Hepatocyte (in vitro differentiated cells): ENCODE measurements around the gene CSTF2T.

ENCODE experiments used
- EZH2phosphoT487 ChIP-seq: fragments of 200-600 bp; sonication (generic); IDR thresholded peaks from one replicate; pipeline ENCODE4 v1.6.1; 2018; ENCODE audit warnings: antibody characterized with exemption, mild to moderate bottlenecking, low read depth, moderate library complexity; ENCODE audit not compliant: unreplicated experiment, severe bottlenecking
- TF ChIP-seq, protein P1 (sequence below): fragments of 200-600 bp; sonication (generic); IDR thresholded peaks from 2 replicates; pipeline ENCODE4 v1.5.1; 2016; ENCODE audit warnings: antibody characterized with exemption, mild to moderate bottlenecking; ENCODE audit not compliant: poor library complexity

DNA sequence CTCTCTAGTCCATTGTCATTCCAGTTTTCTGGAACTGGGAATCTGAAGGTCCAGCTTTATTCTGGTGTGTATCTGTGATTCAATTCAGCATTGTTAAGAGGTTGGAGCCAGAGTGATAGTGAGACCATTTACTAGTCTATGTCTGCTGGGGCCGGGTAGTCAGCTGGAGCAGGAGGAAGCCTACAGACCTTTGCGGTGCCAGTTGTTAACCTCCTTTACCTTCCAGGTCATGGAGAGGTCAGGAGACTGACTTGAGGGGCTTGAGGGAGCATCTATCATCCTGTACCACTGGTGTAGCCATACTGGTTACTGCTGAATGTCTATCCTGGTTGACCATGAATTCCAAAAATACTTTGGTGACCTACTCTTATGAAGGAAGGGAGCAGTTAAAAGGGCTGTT lies 9.2 kb upstream of the CSTF2T start:
- TF ChIP-seq, protein P1, sequence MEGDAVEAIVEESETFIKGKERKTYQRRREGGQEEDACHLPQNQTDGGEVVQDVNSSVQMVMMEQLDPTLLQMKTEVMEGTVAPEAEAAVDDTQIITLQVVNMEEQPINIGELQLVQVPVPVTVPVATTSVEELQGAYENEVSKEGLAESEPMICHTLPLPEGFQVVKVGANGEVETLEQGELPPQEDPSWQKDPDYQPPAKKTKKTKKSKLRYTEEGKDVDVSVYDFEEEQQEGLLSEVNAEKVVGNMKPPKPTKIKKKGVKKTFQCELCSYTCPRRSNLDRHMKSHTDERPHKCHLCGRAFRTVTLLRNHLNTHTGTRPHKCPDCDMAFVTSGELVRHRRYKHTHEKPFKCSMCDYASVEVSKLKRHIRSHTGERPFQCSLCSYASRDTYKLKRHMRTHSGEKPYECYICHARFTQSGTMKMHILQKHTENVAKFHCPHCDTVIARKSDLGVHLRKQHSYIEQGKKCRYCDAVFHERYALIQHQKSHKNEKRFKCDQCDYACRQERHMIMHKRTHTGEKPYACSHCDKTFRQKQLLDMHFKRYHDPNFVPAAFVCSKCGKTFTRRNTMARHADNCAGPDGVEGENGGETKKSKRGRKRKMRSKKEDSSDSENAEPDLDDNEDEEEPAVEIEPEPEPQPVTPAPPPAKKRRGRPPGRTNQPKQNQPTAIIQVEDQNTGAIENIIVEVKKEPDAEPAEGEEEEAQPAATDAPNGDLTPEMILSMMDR, result no peak
- no peak for TF ChIP-seq EZH2phosphoT487
